GM12878 (cell line): Measurements from ENCODE around the gene UNC93B1.
"Not testable (repeated sequence)": the region's sequence is repeated elsewhere in the genome, so short reads cannot be mapped to it uniquely, and the experiment has no call there.

Experiments used
- CTCF ChIP-seq, 3 experiments: IDR thresholded peaks in 2 of 3; conservative IDR thresholded peaks in 1 of 3; 2 replicates each; pipeline ENCODE4 v1.5.1; 2011; ENCODE audit warnings: low read depth in 3 of 3, low read length in 3 of 3, mild to moderate bottlenecking in 3 of 3, control low read depth in 2 of 3, moderate library complexity in 2 of 3, inconsistent platforms in 1 of 3, mixed read lengths in 1 of 3; ENCODE audit not compliant: control insufficient read depth in 2 of 3, insufficient read depth in 1 of 3; ENCODE audit errors: extremely low read depth in 1 of 3
- EP300 ChIP-seq, 2 experiments: fragments of 150-350 bp in 1 of 2; IDR thresholded peaks; 2 replicates each; pipeline ENCODE4 v1.6.1; 2011 to 2012; ENCODE audit warnings: low read depth in 2 of 2, low read length in 2 of 2, borderline replicate concordance in 1 of 2, improper control_type of control experiment in 1 of 2, inconsistent platforms in 1 of 2; ENCODE audit not compliant: control insufficient read depth in 1 of 2
- POLR2AphosphoS2 ChIP-seq: IDR thresholded peaks from 2 replicates; pipeline ENCODE4 v1.6.1; 2011; ENCODE audit warnings: low read depth, mild to moderate bottlenecking, low read length, improper control_type of control experiment, moderate library complexity
- RAD51 ChIP-seq: fragments of 450-650 bp; IDR thresholded peaks from 2 replicates; pipeline ENCODE4 v1.6.1; 2016; ENCODE audit warnings: moderate library complexity, mild to moderate bottlenecking, inconsistent platforms
- RELB ChIP-seq: fragments of 450-650 bp; IDR thresholded peaks from 2 replicates; pipeline ENCODE4 v1.6.1; 2017; ENCODE audit warnings: low read depth, mild to moderate bottlenecking, moderate library complexity

GRCh38 chr11:67963879-67964278, 40.0 kb downstream of the UNC93B1 start:
- not testable (repeated sequence) for TF ChIP-seq POLR2AphosphoS2; CTCF (IDR thresholded peaks at IDR 0.05 in 2 of 3, conservative IDR thresholded peaks at IDR 0.05 in 1 of 3; ENCODE audit: control insufficient read depth in 2 of 3, extremely low read depth in 1 of 3, insufficient read depth in 1 of 3, low read depth in 3 of 3, low read length in 3 of 3); RAD51; RELB; EP300 (IDR thresholded peaks at IDR 0.05; ENCODE audit: borderline replicate concordance in 1 of 2, control insufficient read depth in 1 of 2, low read depth in 2 of 2, low read length in 2 of 2)
